Calu3 (cell line): ENCODE measurements around the gene ABLIM2. TPM values are rescaled to one million over a fixed set of nuclear protein-coding genes. Genes with fewer than 3 reads are reported as not detected.

Source experiments
- BruUV-seq: library from RNA; stranded (reverse); fragments of 400-500 nt; replicated peaks from 2 replicates; lab custom pipeline; 2021; lab: Mats Ljungman, UMichigan
- CTCF ChIA-PET: fragments of 300-600 bp; sonication (Branson Sonifier 250); formaldehyde crosslinking; loops from one replicate; lab custom pipeline; 2022; ENCODE audit warnings: antibody characterized with exemption; lab: Charles Lee
- DNase-seq: peaks from one replicate; pipeline ENCODE4 v3.0.0; 2022
- H3K27ac Mint-ChIP-seq: one replicate; pipeline ENCODE4 v1.8.0; 2022; ENCODE audit warnings: mixed read lengths; ENCODE audit not compliant: unreplicated experiment
- H3K27me3 Mint-ChIP-seq: one replicate; pipeline ENCODE4 v1.8.0; 2022; ENCODE audit warnings: mixed read lengths; ENCODE audit not compliant: unreplicated experiment
- H3K36me3 Mint-ChIP-seq: one replicate; pipeline ENCODE4 v1.8.0; 2022; ENCODE audit warnings: mild to moderate bottlenecking, moderate library complexity, mixed read lengths; ENCODE audit not compliant: insufficient read depth, unreplicated experiment
- H3K4me1 Mint-ChIP-seq: one replicate; pipeline ENCODE4 v1.8.0; 2022; ENCODE audit warnings: mild to moderate bottlenecking, low read depth, mixed read lengths; ENCODE audit not compliant: unreplicated experiment
- H3K4me3 Mint-ChIP-seq: one replicate; pipeline ENCODE4 v1.8.0; 2022; ENCODE audit warnings: mild to moderate bottlenecking, low read depth, moderate library complexity, mixed read lengths; ENCODE audit not compliant: unreplicated experiment
- H3K9me3 Mint-ChIP-seq: one replicate; pipeline ENCODE4 v1.8.0; 2022; ENCODE audit warnings: low read depth, mixed read lengths; ENCODE audit not compliant: unreplicated experiment
- CTCF ChIP-seq: fragments of 200-600 bp; IDR thresholded peaks from one replicate; pipeline ENCODE4 v1.8.0; 2022; ENCODE audit warnings: antibody characterized with exemption; ENCODE audit not compliant: unreplicated experiment
- intact Hi-C: fragments of 100-400 bp; cut with micrococcal nuclease; formaldehyde crosslinking; loops from one replicate; pipeline ENCODE4 v1.10.0; 2022; ENCODE audit not compliant: unreplicated experiment
- total RNA-seq: library from RNA; stranded (reverse); gene quantifications from 2 replicates; pipeline ENCODE4 v1.2.3, GENCODE V29; 2022

The ABLIM2 gene
- total RNA-seq, 1 experiment from 2014 or later: 1.0 TPM

GRCh38 chr4:8035371-8035780, 123.2 kb downstream of the ABLIM2 start:
- no peak for DNase-seq
- Mint-ChIP-seq H3K4me3 (no peak overlapping the region), H3K9me3 (no peaks in the 10 kb centered on the region), H3K36me3 (peaks cover 4% of the 10 kb centered on the region), H3K4me1 (no peaks in the 10 kb centered on the region), H3K27ac (no peak overlapping the region), H3K27me3 (peaks cover 29% of the 10 kb centered on the region)
- BruUV-seq: no TSS peak
- CTCF ChIA-PET: no interaction called here
- intact Hi-C loops: no loop called here
- TF ChIP-seq CTCF: no peak

GRCh38 chr4:8033829-8034528, 124.6 kb downstream of the ABLIM2 start:
- BruUV-seq: no TSS peak
- H3K36me3 Mint-ChIP-seq: no peaks in the 10 kb centered on the region
- intact Hi-C loops: no loop called here
- no peak overlapping the region for H3K27ac Mint-ChIP-seq
- H3K4me3 Mint-ChIP-seq: no peak overlapping the region
- no peaks in the 10 kb centered on the region for H3K9me3 Mint-ChIP-seq
- H3K4me1 Mint-ChIP-seq: no peaks in the 10 kb centered on the region
- TF ChIP-seq CTCF: no peak
- peaks cover 30% of the 10 kb centered on the region for H3K27me3 Mint-ChIP-seq
- no peak for DNase-seq
- CTCF ChIA-PET: no interaction called here

- intact Hi-C loops: no loop called here
- BruUV-seq: no TSS peak
- H3K4me3 Mint-ChIP-seq: no peak overlapping the region
Measured at GRCh38 chr4:8033067-8033755, 125.4 kb downstream of the ABLIM2 start.

GRCh38 chr4:8032381-8032780, 126.2 kb downstream of the ABLIM2 start:
- H3K4me3 Mint-ChIP-seq: no peak overlapping the region
- no peak overlapping the region for H3K27ac Mint-ChIP-seq
- intact Hi-C loops: no loop called here
- no peak for TF ChIP-seq CTCF
- H3K4me1 Mint-ChIP-seq: no peaks in the 10 kb centered on the region
- peaks cover 3% of the 10 kb centered on the region for H3K9me3 Mint-ChIP-seq
- CTCF ChIA-PET: no interaction called here
- H3K27me3 Mint-ChIP-seq: peaks cover 27% of the 10 kb centered on the region
- H3K36me3 Mint-ChIP-seq: no peaks in the 10 kb centered on the region
- DNase-seq: no peak
- no TSS peak for BruUV-seq

More at GRCh38 chr4:8033067-8033755, 125.4 kb downstream of the ABLIM2 start:
- peaks cover 3% of the 10 kb centered on the region for H3K9me3 Mint-ChIP-seq
- no peak overlapping the region for H3K27ac Mint-ChIP-seq
- H3K27me3 Mint-ChIP-seq: peaks cover 30% of the 10 kb centered on the region
- CTCF ChIA-PET: no interaction called here
- no peak for TF ChIP-seq CTCF
- no peak for DNase-seq
- no peaks in the 10 kb centered on the region for H3K4me1 Mint-ChIP-seq
- no peaks in the 10 kb centered on the region for H3K36me3 Mint-ChIP-seq
